22Rv1 (cell line): ENCODE data around the gene HIPK2.

ENCODE experiments used
- H3K27ac ChIP-seq: fragments of 450-650 bp; 2 replicates; pipeline ENCODE4 v1.5.1; 2017
- ZFX ChIP-seq: fragments of 450-650 bp; IDR thresholded peaks from 2 replicates; pipeline ENCODE4 v1.6.1; 2017; ENCODE audit warnings: antibody characterized with exemption, borderline replicate concordance
- TF ChIP-seq, protein P1 (sequence below): fragments of 450-650 bp; IDR thresholded peaks from 2 replicates; pipeline ENCODE4 v1.5.1; 2017; ENCODE audit warnings: mild to moderate bottlenecking

The HIPK2 gene

DNA sequence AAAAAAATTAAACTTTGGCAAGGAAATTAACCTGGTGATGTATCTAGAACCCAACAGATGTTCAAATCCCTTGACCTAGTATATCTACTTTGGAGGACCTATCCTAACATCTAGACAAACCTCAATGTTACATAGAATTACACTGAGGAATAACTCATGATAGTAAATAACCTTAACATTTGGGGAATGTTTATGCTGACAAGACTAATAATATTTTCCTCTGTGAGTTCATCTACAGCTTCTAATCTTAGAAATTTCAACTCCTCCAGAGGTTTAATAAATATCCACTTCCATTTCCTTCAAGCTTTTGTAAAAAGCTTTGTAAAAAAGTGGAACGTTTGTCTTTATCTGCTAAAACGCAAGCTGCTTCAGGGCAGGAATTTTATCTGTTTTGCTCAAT is 12.7 kb downstream of the HIPK2 start:
- TF ChIP-seq, protein P1, sequence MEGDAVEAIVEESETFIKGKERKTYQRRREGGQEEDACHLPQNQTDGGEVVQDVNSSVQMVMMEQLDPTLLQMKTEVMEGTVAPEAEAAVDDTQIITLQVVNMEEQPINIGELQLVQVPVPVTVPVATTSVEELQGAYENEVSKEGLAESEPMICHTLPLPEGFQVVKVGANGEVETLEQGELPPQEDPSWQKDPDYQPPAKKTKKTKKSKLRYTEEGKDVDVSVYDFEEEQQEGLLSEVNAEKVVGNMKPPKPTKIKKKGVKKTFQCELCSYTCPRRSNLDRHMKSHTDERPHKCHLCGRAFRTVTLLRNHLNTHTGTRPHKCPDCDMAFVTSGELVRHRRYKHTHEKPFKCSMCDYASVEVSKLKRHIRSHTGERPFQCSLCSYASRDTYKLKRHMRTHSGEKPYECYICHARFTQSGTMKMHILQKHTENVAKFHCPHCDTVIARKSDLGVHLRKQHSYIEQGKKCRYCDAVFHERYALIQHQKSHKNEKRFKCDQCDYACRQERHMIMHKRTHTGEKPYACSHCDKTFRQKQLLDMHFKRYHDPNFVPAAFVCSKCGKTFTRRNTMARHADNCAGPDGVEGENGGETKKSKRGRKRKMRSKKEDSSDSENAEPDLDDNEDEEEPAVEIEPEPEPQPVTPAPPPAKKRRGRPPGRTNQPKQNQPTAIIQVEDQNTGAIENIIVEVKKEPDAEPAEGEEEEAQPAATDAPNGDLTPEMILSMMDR = no peak
- TF ChIP-seq ZFX = no peak
- no peak overlapping the region for H3K27ac ChIP-seq

DNA sequence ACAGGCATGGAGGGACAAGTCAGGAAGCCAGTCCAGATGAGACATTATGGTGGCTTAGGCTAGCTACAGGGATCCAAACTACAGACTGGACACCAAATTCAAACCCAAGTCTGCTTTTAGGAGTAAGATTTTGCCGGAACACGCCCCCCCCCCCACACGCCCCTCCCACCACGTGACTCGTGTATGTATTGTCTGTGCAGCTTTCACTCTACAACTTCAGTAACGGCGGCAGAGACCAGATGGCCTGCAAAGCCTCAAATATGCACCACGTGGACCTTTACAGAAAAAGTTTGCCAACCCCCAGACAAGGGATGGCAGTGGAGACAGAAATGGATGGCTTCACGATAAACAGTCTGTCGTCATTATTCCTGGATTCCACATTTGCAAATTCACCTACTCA is 14.5 kb downstream of the HIPK2 start:
- TF ChIP-seq, protein P1 = no peak
- no peak overlapping the region for H3K27ac ChIP-seq

DNA sequence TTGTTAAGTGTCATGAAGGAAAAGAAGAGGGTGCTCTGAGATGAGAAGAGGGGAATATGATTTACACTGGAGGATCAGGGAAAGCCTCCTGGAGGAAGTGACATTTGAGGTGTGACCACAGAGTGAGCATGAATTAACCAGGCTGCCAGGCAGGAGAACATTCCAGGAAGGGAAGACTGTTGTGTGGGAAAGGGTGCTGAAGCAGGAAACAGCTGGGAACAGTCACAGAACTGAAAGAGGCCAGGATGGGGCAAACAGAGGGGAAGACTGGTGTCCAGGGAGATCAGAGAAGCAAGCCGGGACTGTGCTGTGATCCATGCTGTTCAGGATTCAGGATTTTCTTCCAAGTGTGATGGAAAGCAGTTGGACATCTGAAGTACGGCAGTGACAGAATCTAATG is 14.9 kb downstream of the HIPK2 start:
- H3K27ac ChIP-seq = no peak overlapping the region
- TF ChIP-seq, protein P1 = no peak
- no peak for TF ChIP-seq ZFX

DNA sequence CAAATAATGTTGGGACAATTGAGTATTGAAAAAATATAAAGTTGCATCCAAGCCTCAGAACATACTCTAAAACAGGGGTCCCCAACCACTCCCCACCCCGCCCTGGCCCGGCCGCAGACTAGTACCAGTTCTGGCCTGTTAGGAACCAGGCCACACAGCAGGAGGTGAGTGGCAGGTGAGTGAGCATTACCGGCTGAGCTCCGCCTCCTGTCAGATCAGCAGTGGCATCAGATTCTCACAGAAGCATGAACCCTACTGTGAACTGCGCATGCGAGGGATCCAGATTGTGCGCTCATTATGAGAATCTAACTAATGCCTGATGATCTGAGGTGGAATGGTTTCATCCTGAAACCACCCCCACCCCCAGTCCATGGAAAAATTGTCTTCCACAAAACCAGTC is 19.4 kb downstream of the HIPK2 start:
- peak overlapping the region; percentile 54 for H3K27ac ChIP-seq
- TF ChIP-seq, protein P1 = no peak
- no peak for TF ChIP-seq ZFX

DNA sequence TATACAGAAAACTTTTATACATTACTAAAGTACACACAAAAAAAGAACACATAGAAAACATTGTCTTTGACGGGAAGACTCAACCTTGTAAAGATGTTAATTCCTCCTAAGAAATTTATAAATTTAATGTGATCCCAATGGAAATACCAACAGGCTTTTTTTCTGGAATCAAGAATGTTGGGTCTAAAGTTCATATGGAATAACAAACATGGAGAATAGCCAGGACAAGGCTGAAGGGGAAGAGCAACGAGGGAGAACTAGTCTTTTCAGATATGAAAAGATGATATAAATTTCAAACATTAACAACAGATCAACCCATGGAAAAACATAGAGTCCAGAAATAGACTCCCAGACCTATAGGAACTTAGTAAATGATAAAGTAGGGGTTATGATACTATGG is 19.8 kb downstream of the HIPK2 start:
- H3K27ac ChIP-seq = peak overlapping the region; percentile 54
- TF ChIP-seq ZFX = no peak
- TF ChIP-seq, protein P1 = no peak

- H3K27ac ChIP-seq = no peak overlapping the region
- TF ChIP-seq ZFX = no peak
- TF ChIP-seq, protein P1 = no peak
Observed at GRCh38 chr7:139753693-139754111, 24.1 kb downstream of the HIPK2 start.

DNA sequence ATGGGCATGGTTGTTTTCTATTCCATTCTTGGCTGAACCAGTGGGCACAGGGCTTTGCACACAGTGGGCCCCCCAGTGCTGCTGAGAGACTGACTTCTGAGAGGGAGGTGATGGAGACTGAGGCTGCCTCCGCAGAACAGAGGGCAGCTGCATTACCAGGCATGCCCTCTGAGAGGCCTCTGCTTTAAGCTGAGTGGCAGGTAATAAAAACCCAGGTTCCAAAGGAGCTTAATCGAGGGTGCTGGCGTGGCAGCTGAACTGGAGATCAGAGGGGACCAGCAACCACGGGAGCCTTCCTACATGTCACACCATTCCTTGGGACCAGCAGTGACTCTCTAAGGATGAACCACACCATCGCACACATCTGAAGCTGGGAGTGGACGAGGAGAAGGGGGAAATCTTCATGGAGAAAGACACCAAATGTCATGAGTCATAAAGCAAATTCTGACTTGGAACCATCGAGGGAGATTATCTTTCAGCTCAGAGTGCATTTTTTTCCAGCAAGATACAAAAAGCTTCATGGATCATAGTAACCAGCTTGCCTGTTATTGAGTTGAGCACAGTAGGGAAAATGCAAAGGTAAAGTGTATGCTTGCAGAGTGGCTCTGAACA is 24.6 kb downstream of the HIPK2 start:
- TF ChIP-seq ZFX = no peak
- TF ChIP-seq, protein P1 = peak; percentile 18; the same call in 1 of the 2 replicates
- H3K27ac ChIP-seq = no peak overlapping the region
